ENCODE results near the gene SH3RF3. TPM values are rescaled to one million over a fixed set of nuclear protein-coding genes. Genes with fewer than 3 reads are reported as not detected.

The SH3RF3 gene
- total RNA-seq, 2 donors from 2014 or later = 8.0 to 8.8 TPM

- no peak for DNase-seq (ENCODE audit: low spot score)
- Histone ChIP-seq H3K36me3 (no peaks in the 10 kb centered on the region), H3K4me1 (peaks cover 0 to 28% of the 10 kb centered on the region in 2 donors), H3K27ac (peak overlapping the region; percentile 20 to 35), H3K4me3 (no peak overlapping the region), H3K27me3 (no peaks in the 10 kb centered on the region), H3K9me3 (no peaks in the 10 kb centered on the region)
- TF ChIP-seq CTCF (IDR thresholded peaks at IDR 0.05) = no peak
Observed at GRCh38 chr2:109231428-109231827, 102.4 kb downstream of the SH3RF3 start.

GRCh38 chr2:109231996-109232705, 103.1 kb downstream of the SH3RF3 start:
- Histone ChIP-seq H3K36me3 (no peaks in the 10 kb centered on the region), H3K4me1 (peaks cover 0 to 28% of the 10 kb centered on the region in 2 donors), H3K27ac (no peak overlapping the region), H3K4me3 (no peak overlapping the region), H3K9me3 (no peaks in the 10 kb centered on the region), H3K27me3 (no peaks in the 10 kb centered on the region)
- peak; percentile 5 for DNase-seq (ENCODE audit: low spot score)
- no peak for TF ChIP-seq CTCF (IDR thresholded peaks at IDR 0.05)

- DNase-seq (ENCODE audit: low spot score) = peak; percentile 51
- Histone ChIP-seq H3K4me1 (peaks cover 0 to 28% of the 10 kb centered on the region in 2 donors), H3K27me3 (no peaks in the 10 kb centered on the region), H3K36me3 (no peaks in the 10 kb centered on the region), H3K4me3 (no peak overlapping the region), H3K27ac (no peak overlapping the region), H3K9me3 (no peaks in the 10 kb centered on the region)
- TF ChIP-seq CTCF (IDR thresholded peaks at IDR 0.05) = no peak
Observed at GRCh38 chr2:109232909-109233308, 103.9 kb downstream of the SH3RF3 start.

GRCh38 chr2:109233643-109234042, 104.6 kb downstream of the SH3RF3 start:
- TF ChIP-seq CTCF (IDR thresholded peaks at IDR 0.05) = no peak
- Histone ChIP-seq H3K4me3 (no peak overlapping the region), H3K27me3 (no peaks in the 10 kb centered on the region), H3K4me1 (peaks cover 0 to 30% of the 10 kb centered on the region in 2 donors), H3K36me3 (no peaks in the 10 kb centered on the region), H3K9me3 (no peaks in the 10 kb centered on the region), H3K27ac (no peak overlapping the region)
- no peak for DNase-seq (ENCODE audit: low spot score)

- no peak for TF ChIP-seq CTCF (IDR thresholded peaks at IDR 0.05)
- Histone ChIP-seq H3K4me3 (no peak overlapping the region), H3K27ac (no peak overlapping the region), H3K27me3 (no peaks in the 10 kb centered on the region), H3K4me1 (peaks cover 0 to 36% of the 10 kb centered on the region in 2 donors), H3K36me3 (no peaks in the 10 kb centered on the region), H3K9me3 (no peaks in the 10 kb centered on the region)
- DNase-seq (ENCODE audit: low spot score) = peak; percentile 1
Observed at GRCh38 chr2:109234355-109234754, 105.3 kb downstream of the SH3RF3 start.

- H3K27me3 ChIP-seq = no peaks in the 10 kb centered on the region
- no peak for TF ChIP-seq CTCF (IDR thresholded peaks at IDR 0.05)
- DNase-seq (ENCODE audit: low spot score) = peak; percentile 23
- H3K4me1 ChIP-seq = peaks cover 0 to 40% of the 10 kb centered on the region in 2 donors
- no peaks in the 10 kb centered on the region for H3K9me3 ChIP-seq
- no peaks in the 10 kb centered on the region for H3K36me3 ChIP-seq
- no peak overlapping the region for H3K4me3 ChIP-seq
- no peak overlapping the region for H3K27ac ChIP-seq
Observed at GRCh38 chr2:109236147-109236546, 107.1 kb downstream of the SH3RF3 start.
